HepG2 (cell line): ENCODE measurements around the gene TCN2. TPM values are rescaled to one million over a fixed set of nuclear protein-coding genes. Genes with fewer than 3 reads are reported as not detected.

ENCODE experiments used
- ATAC-seq: fragments of 200-7000 bp; cut with Tn5 transposase; 3 replicates; pipeline ENCODE4 v1.9.1; 2020; ENCODE audit warnings: mild to moderate bottlenecking, moderate library complexity
- BruUV-seq: library from RNA; stranded (reverse); fragments of 400-500 nt; replicated peaks from 2 replicates; lab custom pipeline; 2021; lab: Mats Ljungman, UMichigan
- CTCF ChIA-PET: fragments of 300-600 bp; formaldehyde crosslinking; extraction: SDS; loops from one replicate; lab custom pipeline; 2021; ENCODE audit warnings: low total read pairs, inconsistent platforms, low intra/inter-chr PET ratio; lab: Yijun Ruan, JAX
- POLR2A ChIA-PET: fragments of 350-600 bp; sonication (Branson Sonifier 250); formaldehyde crosslinking; loops from one replicate; lab custom pipeline; 2020; ENCODE audit warnings: antibody characterized with exemption, inconsistent platforms; lab: Yijun Ruan, JAX
- DNase-seq: peaks from one replicate; pipeline ENCODE4 v3.0.0-alpha.2; 2015; ENCODE audit warnings: low spot score
- FAIRE-seq: peaks from 3 replicates; lab custom pipeline; 2011; peaks lifted over from hg19 to GRCh38; lab: Jason Lieb, UNC
- H2AFZ ChIP-seq: one replicate; pipeline ENCODE4 v1.6.1; 2011; ENCODE audit warnings: low read length, inconsistent platforms
- H3K27ac ChIP-seq: fragments of 300-600 bp; 3 replicates; pipeline ENCODE4 v1.8.0; 2011; ENCODE audit warnings: mixed run types, mild to moderate bottlenecking, mixed read lengths, low read length, inconsistent platforms; ENCODE audit not compliant: insufficient read depth; ENCODE audit errors: extremely low read length
- H3K27me3 ChIP-seq, 2 experiments: fragments of 200-600 bp in 1 of 2; 2 replicates in 1 of 2; 3 replicates in 1 of 2; pipeline versions ENCODE4 v1.6.0 to v1.8.0; 2011; ENCODE audit warnings: low read length in 2 of 2, mild to moderate bottlenecking in 2 of 2, moderate library complexity in 2 of 2, inconsistent platforms in 1 of 2; ENCODE audit not compliant: insufficient read depth in 2 of 2, control insufficient read depth in 1 of 2
- H3K36me3 ChIP-seq, 2 experiments: fragments of 200-600 bp in 1 of 2; replicated peaks in 1 of 2; 2 replicates in 1 of 2; 3 replicates in 1 of 2; pipeline versions ENCODE4 v1.5.1 to v1.8.0; 2011; ENCODE audit warnings: low read length in 2 of 2, inconsistent platforms in 1 of 2; ENCODE audit not compliant: insufficient read depth in 2 of 2, control insufficient read depth in 1 of 2
- H3K4me1 ChIP-seq: 2 replicates; pipeline ENCODE4 v1.5.1; 2012; ENCODE audit warnings: low read length, inconsistent platforms; ENCODE audit not compliant: insufficient read depth
- H3K4me2 ChIP-seq: 2 replicates; pipeline ENCODE4 v1.6.0; 2011; ENCODE audit warnings: low read depth, low read length, inconsistent platforms
- H3K4me3 ChIP-seq, 3 experiments: fragments of 200-600 bp in 1 of 3; sonication (generic), shearing (Covaris generic) in 1 of 3; replicated peaks in 1 of 3; 2 replicates each; pipeline ENCODE4 v1.5.1; 2011 to 2016; ENCODE audit warnings: low read length in 3 of 3, inconsistent platforms in 2 of 3, low read depth in 2 of 3, mild to moderate bottlenecking in 2 of 3, control low read depth in 1 of 3, mixed read lengths in 1 of 3; ENCODE audit not compliant: insufficient read depth in 1 of 3
- H3K79me2 ChIP-seq: one replicate; pipeline ENCODE4 v1.6.1; 2011; ENCODE audit warnings: low read length, inconsistent platforms; ENCODE audit not compliant: insufficient read depth
- H3K9ac ChIP-seq: 2 replicates; pipeline ENCODE4 v1.6.0; 2011; ENCODE audit warnings: mild to moderate bottlenecking, low read depth, low read length, inconsistent platforms; ENCODE audit not compliant: insufficient read depth
- H3K9me3 ChIP-seq: 2 replicates; pipeline ENCODE4 v1.5.1; 2012; ENCODE audit warnings: mild to moderate bottlenecking, low read length
- H4K20me1 ChIP-seq: 2 replicates; pipeline ENCODE4 v1.6.0; 2011; ENCODE audit warnings: inconsistent platforms, mild to moderate bottlenecking, low read length, moderate library complexity; ENCODE audit not compliant: insufficient read depth
- ARHGAP35 ChIP-seq: sonication (generic); formaldehyde crosslinking; IDR thresholded peaks from 2 replicates; pipeline ENCODE4 v1.9.0; 2022; ENCODE audit warnings: mild to moderate bottlenecking, inconsistent platforms, moderate library complexity, missing genetic modification reagents, borderline replicate concordance
- ATM ChIP-seq: fragments of 450-650 bp; IDR thresholded peaks from 2 replicates; pipeline ENCODE4 v1.7.1; 2017; ENCODE audit warnings: mild to moderate bottlenecking, borderline replicate concordance
- BRCA1 ChIP-seq: sonication (generic); formaldehyde crosslinking; IDR thresholded peaks from 2 replicates; pipeline ENCODE4 v1.4.0; 2020; ENCODE audit warnings: missing genetic modification reagents
- CBX2 ChIP-seq, 2 experiments: fragments of 200-600 bp in 1 of 2; sonication (generic); formaldehyde crosslinking in 1 of 2; IDR thresholded peaks; 2 replicates each; pipeline versions ENCODE4 v1.7.0 to v1.8.1; 2018 to 2022; ENCODE audit warnings: low read depth in 2 of 2, low read length in 1 of 2, mild to moderate bottlenecking in 1 of 2, missing genetic modification reagents in 1 of 2
- DNMT1 ChIP-seq: sonication (generic); formaldehyde crosslinking; IDR thresholded peaks from 2 replicates; pipeline ENCODE4 v1.5.1; 2020; ENCODE audit warnings: mild to moderate bottlenecking, missing genetic modification reagents
- KMT2A ChIP-seq: sonication (generic); formaldehyde crosslinking; IDR thresholded peaks from 2 replicates; pipeline ENCODE4 v1.4.0; 2020; ENCODE audit warnings: missing genetic modification reagents
- MXD1 ChIP-seq: sonication (generic); formaldehyde crosslinking; IDR thresholded peaks from 2 replicates; pipeline ENCODE4 v1.4.0; 2020; ENCODE audit warnings: mild to moderate bottlenecking, missing genetic modification reagents
- MZF1 ChIP-seq: sonication (generic); formaldehyde crosslinking; IDR thresholded peaks from 2 replicates; pipeline ENCODE4 v1.8.1; 2023; ENCODE audit warnings: mild to moderate bottlenecking, missing genetic modification reagents, borderline replicate concordance
- SMAD1 ChIP-seq: sonication (generic); formaldehyde crosslinking; IDR thresholded peaks from 2 replicates; pipeline ENCODE4 v1.4.0; 2020; ENCODE audit warnings: missing genetic modification reagents, low read depth, mild to moderate bottlenecking, borderline replicate concordance
- THRA ChIP-seq: sonication (generic); formaldehyde crosslinking; IDR thresholded peaks from 2 replicates; pipeline ENCODE4 v1.4.0; 2020; ENCODE audit warnings: missing genetic modification reagents, borderline replicate concordance
- ZBTB4 ChIP-seq: sonication (generic); formaldehyde crosslinking; IDR thresholded peaks from 2 replicates; pipeline ENCODE4 v1.4.0; 2020; ENCODE audit warnings: missing genetic modification reagents, mild to moderate bottlenecking, borderline replicate concordance
- ZBTB7A ChIP-seq: sonication (generic); formaldehyde crosslinking; IDR thresholded peaks from 2 replicates; pipeline ENCODE4 v1.8.0; 2022; ENCODE audit warnings: mild to moderate bottlenecking, missing genetic modification reagents
- ZNF121 ChIP-seq: sonication (generic); formaldehyde crosslinking; IDR thresholded peaks from 2 replicates; pipeline ENCODE4 v1.5.0; 2020; ENCODE audit warnings: mild to moderate bottlenecking, missing genetic modification reagents
- ZNF432 ChIP-seq: sonication (generic); formaldehyde crosslinking; IDR thresholded peaks from 2 replicates; pipeline ENCODE4 v1.5.0; 2020; ENCODE audit warnings: missing genetic modification reagents, mild to moderate bottlenecking, borderline replicate concordance
- ZNF556 ChIP-seq: sonication (generic); formaldehyde crosslinking; IDR thresholded peaks from 2 replicates; pipeline ENCODE4 v1.4.0; 2020; ENCODE audit warnings: mild to moderate bottlenecking, missing genetic modification reagents, borderline replicate concordance
- ZNF737 ChIP-seq: sonication (generic); formaldehyde crosslinking; IDR thresholded peaks from 2 replicates; pipeline ENCODE4 v1.5.0; 2020; ENCODE audit warnings: missing genetic modification reagents, mild to moderate bottlenecking, borderline replicate concordance
- ZNF776 ChIP-seq: sonication (generic); formaldehyde crosslinking; IDR thresholded peaks from 2 replicates; pipeline ENCODE4 v1.4.0; 2020; ENCODE audit warnings: mild to moderate bottlenecking, missing genetic modification reagents
- ZNF790 ChIP-seq: sonication (generic); formaldehyde crosslinking; IDR thresholded peaks from 2 replicates; pipeline ENCODE4 v1.8.0; 2022; ENCODE audit warnings: missing genetic modification reagents, mild to moderate bottlenecking, borderline replicate concordance
- WGBS: methylation state at CpG from one replicate; pipeline ENCODE4 v1.1.6; 2017; ENCODE audit warnings: low lambda C conversion rate; 5-methylcytosine and 5-hydroxymethylcytosine counted together
- in situ Hi-C: cut with HindIII; loops from 2 replicates; pipeline ENCODE4 v1.10.0; 2017; ENCODE audit warnings: low pct_unique_long_range_greater_than_20kb; ENCODE audit not compliant: extremely low pct_ligation_motif_present
- intact Hi-C: fragments of 100-400 bp; cut with micrococcal nuclease; formaldehyde crosslinking; loops from one replicate; pipeline ENCODE4 v1.10.0; 2022; ENCODE audit not compliant: unreplicated experiment
- polyA plus RNA-seq, 8 experiments: library from polyadenylated mRNA; depleted of rRNA in 3 of 8; stranded (reverse) in 7 of 8; unstranded in 1 of 8; fragments of >200 nt; fragmentation: Illumina TruSeq in 4 of 8; extraction: Trizol in 4 of 8; gene quantifications; 2 replicates each; pipeline versions ENCODE4 v1.2.1 to v1.2.3, GENCODE V29; 2011 to 2016; ENCODE audit warnings: low read depth in 4 of 8, missing spikeins in 1 of 8, mixed read lengths in 1 of 8; ENCODE audit not compliant: insufficient read depth in 1 of 8
- total RNA-seq, 5 experiments: library from RNA; depleted of rRNA; stranded (reverse); fragments of >200 nt; fragmentation: Illumina TruSeq; extraction: Trizol; gene quantifications; 2 replicates each; pipeline ENCODE4 v1.2.3, GENCODE V29; 2016; ENCODE audit warnings: low read depth in 1 of 5

The TCN2 gene
- total and polyA plus RNA-seq, 2 of the 13 experiments (the other 11 are each of a cell fraction or from before 2014, with no cell fraction given), result 0.29 to 0.31 TPM

GRCh38 chr22:30586414-30586813 is 20.6 kb upstream of the TCN2 start (continued):
- TF ChIP-seq ZNF121 (no peak), ARHGAP35 (no peak), ZBTB4 (CRISPR knock-in tag) (no peak), MXD1 (CRISPR knock-in tag) (no peak), MZF1 (no peak), ATM (no peak)
- TF ChIP-seq, all 625 proteins: peak for 0

- CTCF ChIA-PET, result no interaction called here
- Histone ChIP-seq H4K20me1 (no peaks in the 10 kb centered on the region; the same call in 1 of the 2 replicates), H3K79me2 (peaks cover 27% of the 10 kb centered on the region), H3K27ac (peak overlapping the region; percentile 86), H3K4me3 (peak overlapping the region; percentile 72 to 85 (median 84)), H3K4me1 (peaks cover 25% of the 10 kb centered on the region), H3K36me3 (peaks cover 27 to 33% of the 10 kb centered on the region in 2 experiments), H2AFZ (no peak overlapping the region), H3K9ac (peak overlapping the region; percentile 94), H3K4me2 (peak overlapping the region; percentile 85), H3K9me3 (no peaks in the 10 kb centered on the region), H3K27me3 (peaks cover 1 to 6% of the 10 kb centered on the region in 2 experiments; a peak in 2 of 5 replicates)
- intact Hi-C loops (loop anchor here (2.0 kb wide), 1 partner anchor 16 kb away; the partner anchor contains the start of gene GAL3ST1), in situ Hi-C loops (no loop called here)
- POLR2A ChIA-PET, result interaction anchor here (1.2 to 1.7 kb wide), 6 partner anchors 15 to 378 kb away, joined by 4 to 10 read pairs (median 5); partner anchors contain the start of genes GAL3ST1, MORC2, TCN2 and TUG1
- WGBS, result 0% methylated on average over 14 of the region's 14 CpGs
- BruUV-seq, result TSS peak; percentile 66
- no peak for FAIRE-seq
- no peak for ATAC-seq
- no peak for DNase-seq
- TF ChIP-seq DNMT1 (CRISPR knock-in tag) (no peak), ZNF556 (CRISPR knock-in tag) (no peak), SMAD1 (0 out of 2 replicates have a peak, but pooled peaks have one; percentile 7), ZNF737 (no peak), BRCA1 (CRISPR knock-in tag) (0 out of 2 replicates have a peak, but pooled peaks have one; percentile 3), THRA (CRISPR knock-in tag) (no peak), ZNF432 (CRISPR knock-in tag) (no peak), KMT2A (CRISPR knock-in tag) (no peak), CBX2 (IDR thresholded peaks at IDR 0.05; ENCODE audit: low read depth, low read length) (no peak), CBX2 (CRISPR knock-in tag; IDR thresholded peaks at IDR 0.05; ENCODE audit: low read depth) (no peak), ZBTB7A (no peak), ZNF776 (no peak), ZNF790 (no peak)
These were observed 15.8 kb upstream of the TCN2 start for GRCh38 chr22:30591191-30591587.
